Activated T-cell treated with anti-CD3 and anti-CD28 coated beads for 4 hours (primary cell): ENCODE data around the gene ATP10A.
"Not testable (repeated sequence)": the region's sequence is repeated elsewhere in the genome, so short reads cannot be mapped to it uniquely, and the experiment has no call there.

ENCODE experiments used
- DNase-seq: peaks from one replicate; pipeline ENCODE4 v3.0.0-alpha.2; 2020

Gene ATP10A

DNA sequence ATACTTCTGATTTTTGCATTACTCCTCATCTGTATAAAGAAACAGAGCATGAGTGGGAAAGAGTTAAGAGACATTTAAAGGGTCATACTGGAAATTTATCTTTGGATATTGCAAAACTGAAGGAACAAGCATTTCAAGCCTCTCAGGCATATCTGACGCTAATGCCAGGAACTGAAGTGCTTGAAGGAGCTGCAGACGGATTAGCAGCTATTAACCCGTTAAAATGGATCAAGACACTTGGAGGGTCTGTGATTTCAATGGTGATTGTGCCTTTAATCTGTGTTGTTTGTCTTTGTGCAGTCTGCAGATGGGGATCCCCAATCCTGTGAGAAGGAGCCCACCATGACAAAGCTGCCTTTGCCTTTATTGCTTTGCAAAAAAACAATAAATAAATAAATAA is 221.8 kb downstream of the ATP10A start:
- no peak for DNase-seq

DNA sequence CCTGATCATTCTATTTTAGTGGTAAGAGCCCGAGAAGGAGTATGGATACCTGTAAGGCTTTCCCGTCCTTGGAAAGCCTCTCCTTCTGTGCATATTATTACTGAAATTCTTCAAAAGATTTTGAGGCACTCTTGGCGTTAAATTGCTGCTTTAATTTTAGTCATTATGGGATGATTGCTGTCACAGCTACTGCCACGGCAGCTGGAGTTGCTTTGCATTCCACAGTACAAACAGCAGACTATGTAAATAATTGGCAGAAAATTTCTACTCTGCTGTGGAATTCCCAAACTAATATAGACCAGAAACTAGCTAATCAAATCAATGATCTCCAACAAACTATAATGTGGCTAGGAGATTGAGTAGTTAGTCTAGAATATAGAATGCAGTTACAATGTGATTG is 222.2 kb downstream of the ATP10A start:
- not testable (repeated sequence) for DNase-seq

DNA sequence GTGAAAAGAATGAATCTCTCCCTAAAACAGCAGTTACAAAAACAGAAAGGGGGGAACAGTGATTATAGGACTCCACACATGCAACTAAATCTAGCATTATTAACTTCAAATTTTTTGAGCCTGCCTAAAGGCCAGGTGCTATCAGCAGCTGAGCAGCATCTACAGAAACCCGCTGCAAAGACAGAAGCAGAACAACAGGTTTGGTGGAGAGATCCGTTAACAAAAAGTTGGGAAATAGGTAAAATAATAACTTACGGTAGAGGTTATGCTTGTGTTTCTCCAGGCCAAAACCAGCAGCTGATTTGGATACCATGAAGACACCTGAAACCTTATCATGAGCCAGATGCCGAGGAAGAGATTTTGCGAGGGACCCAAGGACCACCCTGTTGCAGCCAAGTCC is 222.7 kb downstream of the ATP10A start:
- no peak for DNase-seq

DNA sequence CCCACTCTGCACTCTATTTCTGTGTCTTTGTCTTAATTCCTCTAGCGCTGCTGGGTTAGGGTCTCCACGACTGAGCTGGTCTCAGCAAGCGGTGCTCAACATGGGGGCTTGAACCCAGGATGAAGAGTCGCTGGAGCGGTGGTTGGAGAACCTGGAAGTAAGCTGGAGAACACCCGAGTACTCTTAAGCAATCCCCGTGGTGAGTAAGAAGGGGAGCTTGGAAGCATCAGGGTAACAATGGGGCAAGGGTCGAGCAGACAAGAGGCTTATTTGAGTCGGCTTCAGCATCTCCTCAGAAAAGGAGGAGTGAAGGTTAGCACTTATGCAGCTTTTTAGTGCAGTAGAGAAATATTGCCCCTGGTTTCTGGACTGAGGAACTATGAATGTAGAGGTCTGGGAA is 226.6 kb downstream of the ATP10A start:
- not testable (repeated sequence) for DNase-seq

DNA sequence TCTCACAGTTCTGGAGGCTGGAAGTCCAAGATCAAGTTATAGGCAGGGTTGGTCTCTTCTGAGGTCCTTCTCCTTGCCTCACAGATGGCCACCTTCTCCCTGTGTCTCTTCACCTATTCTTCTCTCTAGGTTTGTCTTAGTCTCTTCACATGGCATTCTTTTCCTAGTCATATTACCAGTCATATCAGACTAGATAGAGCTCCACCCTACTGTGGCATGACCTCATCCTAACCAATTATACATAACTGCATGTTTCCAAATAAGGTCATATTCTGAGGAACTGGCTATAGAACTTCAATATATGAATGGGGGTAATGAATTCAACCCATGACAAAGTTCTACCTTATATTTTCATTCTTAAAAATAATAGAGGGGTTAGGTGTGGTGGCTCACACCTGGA is 227.9 kb downstream of the ATP10A start:
- DNase-seq, result no peak

DNA sequence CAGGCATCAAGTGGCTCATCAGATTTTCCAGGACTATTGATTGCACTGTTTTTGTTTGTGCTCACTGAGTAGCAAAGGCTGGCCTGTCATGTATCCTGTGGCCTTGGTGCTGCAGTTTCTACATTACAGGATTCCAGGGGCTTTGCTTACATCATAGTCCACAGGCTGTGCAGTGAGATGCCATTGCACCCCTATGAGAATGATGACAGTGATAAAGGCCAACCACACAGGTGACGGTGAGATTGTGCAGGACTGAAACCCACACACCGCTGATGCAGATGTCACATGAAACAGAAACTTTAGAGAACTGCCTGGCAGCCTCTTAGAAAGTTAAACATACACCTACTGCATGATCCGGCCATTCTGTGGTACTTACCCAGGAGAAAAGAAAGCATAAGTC is 229.3 kb downstream of the ATP10A start:
- DNase-seq, result no peak

DNA sequence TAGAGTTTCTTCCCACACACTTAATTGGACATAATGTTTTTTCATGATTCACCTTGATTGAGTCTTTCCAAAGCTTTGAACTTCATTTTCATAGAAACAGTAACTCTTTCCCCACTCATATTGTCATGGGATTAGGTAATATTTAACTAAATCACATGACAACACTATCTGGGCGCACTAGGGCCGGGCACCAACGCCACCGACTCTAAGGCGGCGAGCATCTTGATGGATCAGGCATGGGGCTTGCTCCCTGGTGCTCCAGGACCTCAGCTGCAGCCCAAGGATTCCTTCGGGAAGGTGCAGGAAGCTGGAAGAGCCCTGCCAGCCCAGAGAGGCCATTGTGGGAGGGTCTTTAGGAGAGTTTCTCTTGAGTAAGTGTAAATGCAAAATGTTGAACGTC is 231.2 kb downstream of the ATP10A start:
- no peak for DNase-seq
